CD4-positive, alpha-beta T cell treated with Interleukin-21 for 1 hour (primary cell): ENCODE measurements around the gene EFHC2.
"Not testable (repeated sequence)": the region's sequence is repeated elsewhere in the genome, so short reads cannot be mapped to it uniquely, and the experiment has no call there.

ENCODE experiments used
- DNase-seq: peaks from one replicate; pipeline ENCODE4 v3.0.0-alpha.2; 2020

Gene EFHC2

GRCh38 chrX:44291468-44292092, 51.9 kb downstream of the EFHC2 start:
- no peak for DNase-seq

GRCh38 chrX:44290718-44291117, 52.8 kb downstream of the EFHC2 start:
- no peak for DNase-seq

GRCh38 chrX:44282753-44283152, 60.7 kb downstream of the EFHC2 start:
- DNase-seq: no peak

- no peak for DNase-seq
These were observed 63.4 kb downstream of the EFHC2 start for GRCh38 chrX:44280116-44280515.

GRCh38 chrX:44274096-44274495, 69.4 kb downstream of the EFHC2 start:
- DNase-seq: no peak

GRCh38 chrX:44267861-44268260, 75.6 kb downstream of the EFHC2 start:
- DNase-seq: no peak

- DNase-seq: no peak
These were observed 76.4 kb downstream of the EFHC2 start for GRCh38 chrX:44267116-44267515.

- DNase-seq: peak; percentile 8
These were observed 77.9 kb downstream of the EFHC2 start for GRCh38 chrX:44265559-44265958.

- DNase-seq: no peak
These were observed 78.5 kb downstream of the EFHC2 start for GRCh38 chrX:44264936-44265335.

GRCh38 chrX:44261286-44261685, 82.2 kb downstream of the EFHC2 start:
- no peak for DNase-seq

- no peak for DNase-seq
These were observed 82.9 kb downstream of the EFHC2 start for GRCh38 chrX:44260609-44261008.

- DNase-seq: not testable (repeated sequence)
These were observed 87.7 kb downstream of the EFHC2 start for GRCh38 chrX:44255742-44256141.

GRCh38 chrX:44253575-44253942, 89.9 kb downstream of the EFHC2 start:
- no peak for DNase-seq

- DNase-seq: peak; percentile 81
These were observed 90.5 kb downstream of the EFHC2 start for GRCh38 chrX:44252688-44253574.

- DNase-seq: no peak
These were observed 96.0 kb downstream of the EFHC2 start for GRCh38 chrX:44247468-44247867.

- no peak for DNase-seq
These were observed 96.6 kb downstream of the EFHC2 start for GRCh38 chrX:44246826-44247225.

- DNase-seq: peak; percentile 45
These were observed 97.7 kb downstream of the EFHC2 start for GRCh38 chrX:44245733-44246132.

GRCh38 chrX:44244008-44244407, 99.5 kb downstream of the EFHC2 start:
- peak; percentile 48 for DNase-seq

- DNase-seq: no peak
These were observed 101.9 kb downstream of the EFHC2 start for GRCh38 chrX:44241546-44241945.

- no peak for DNase-seq
These were observed 103.4 kb downstream of the EFHC2 start for GRCh38 chrX:44240036-44240435.

- no peak for DNase-seq
These were observed 104.4 kb downstream of the EFHC2 start for GRCh38 chrX:44239036-44239435.

GRCh38 chrX:44235534-44235933, 107.9 kb downstream of the EFHC2 start:
- no peak for DNase-seq

GRCh38 chrX:44234541-44234940, 108.9 kb downstream of the EFHC2 start:
- DNase-seq: no peak

- DNase-seq: no peak
These were observed 109.4 kb downstream of the EFHC2 start for GRCh38 chrX:44234116-44234515.

GRCh38 chrX:44232081-44232480, 111.4 kb downstream of the EFHC2 start:
- no peak for DNase-seq
